Kidney glomerular epithelial cell (primary cell): Measurements from ENCODE around the gene USP6.
"Not testable (repeated sequence)": the region's sequence is repeated elsewhere in the genome, so short reads cannot be mapped to it uniquely, and the experiment has no call there.

Experiments
- DNase-seq: peaks from one replicate; lab custom pipeline; 2025; lab: John Stamatoyannopoulos, UW

The USP6 gene

GRCh38 chr17:5122056-5122455 lies 6.2 kb downstream of the USP6 start:
- not testable (repeated sequence) for DNase-seq

- no peak for DNase-seq
These were observed 6.9 kb downstream of the USP6 start for GRCh38 chr17:5122586-5123342.

GRCh38 chr17:5123343-5124124 lies 7.7 kb downstream of the USP6 start:
- no peak for DNase-seq

GRCh38 chr17:5124125-5124760 lies 8.4 kb downstream of the USP6 start:
- not testable (repeated sequence) for DNase-seq

GRCh38 chr17:5124896-5125295 lies 9.1 kb downstream of the USP6 start:
- DNase-seq: not testable (repeated sequence)

- no peak for DNase-seq
These were observed 11.1 kb downstream of the USP6 start for GRCh38 chr17:5126719-5127488.

- no peak for DNase-seq
These were observed 12.1 kb downstream of the USP6 start for GRCh38 chr17:5127910-5128309.

GRCh38 chr17:5128387-5128786 lies 12.6 kb downstream of the USP6 start:
- not testable (repeated sequence) for DNase-seq

- no peak for DNase-seq
These were observed 13.2 kb downstream of the USP6 start for GRCh38 chr17:5128905-5129535.

GRCh38 chr17:5129770-5130169 lies 13.9 kb downstream of the USP6 start:
- not testable (repeated sequence) for DNase-seq

GRCh38 chr17:5130261-5130660 lies 14.4 kb downstream of the USP6 start:
- DNase-seq: not testable (repeated sequence)

GRCh38 chr17:5130687-5131086 lies 14.9 kb downstream of the USP6 start:
- not testable (repeated sequence) for DNase-seq

- DNase-seq: no peak
These were observed 15.4 kb downstream of the USP6 start for GRCh38 chr17:5131146-5131715.

GRCh38 chr17:5131799-5132502 lies 16.1 kb downstream of the USP6 start:
- not testable (repeated sequence) for DNase-seq

GRCh38 chr17:5132503-5133225 lies 16.8 kb downstream of the USP6 start:
- not testable (repeated sequence) for DNase-seq

GRCh38 chr17:5133311-5133710 lies 17.5 kb downstream of the USP6 start:
- no peak for DNase-seq

- DNase-seq: not testable (repeated sequence)
These were observed 18.1 kb downstream of the USP6 start for GRCh38 chr17:5133961-5134360.

GRCh38 chr17:5134571-5134970 lies 18.7 kb downstream of the USP6 start:
- not testable (repeated sequence) for DNase-seq

- not testable (repeated sequence) for DNase-seq
These were observed 19.4 kb downstream of the USP6 start for GRCh38 chr17:5135131-5135712.
